OCI-LY7 (cell line): ENCODE data around the gene WWOX. TPM values are rescaled to one million over a fixed set of nuclear protein-coding genes. Genes with fewer than 3 reads are reported as not detected.

ENCODE experiments used
- BruUV-seq: library from RNA; stranded (reverse); fragments of 400-500 nt; replicated peaks from 2 replicates; lab custom pipeline; 2021; lab: Mats Ljungman, UMichigan
- CTCF ChIA-PET: fragments of 300-600 bp; sonication (Branson Sonifier 250); formaldehyde crosslinking; loops from one replicate; lab custom pipeline; 2022; ENCODE audit warnings: antibody characterized with exemption; ENCODE audit not compliant: unreplicated experiment; lab: Charles Lee
- POLR2A ChIA-PET: fragments of 300-600 bp; sonication (Branson Sonifier 250); formaldehyde crosslinking; loops from one replicate; lab custom pipeline; 2022; ENCODE audit warnings: antibody characterized with exemption; lab: Charles Lee
- DNase-seq: peaks from one replicate; pipeline ENCODE4 v3.0.0-alpha.2; 2015; ENCODE audit warnings: low spot score
- H2AFZ ChIP-seq: fragments of 200-600 bp; sonication (generic), shearing (Covaris generic); 2 replicates; pipeline ENCODE4 v1.6.1; 2014; ENCODE audit warnings: mild to moderate bottlenecking, antibody characterized with exemption, low read length, moderate library complexity
- H3K27ac ChIP-seq: fragments of 200-600 bp; sonication (generic); 2 replicates; pipeline ENCODE4 v1.5.1; 2014; ENCODE audit warnings: mixed run types, low read depth, mild to moderate bottlenecking, moderate library complexity, low read length, inconsistent platforms; ENCODE audit not compliant: poor library complexity, severe bottlenecking
- H3K36me3 ChIP-seq: fragments of 200-600 bp; sonication (generic); 2 replicates; pipeline ENCODE4 v1.6.1; 2014; ENCODE audit warnings: mild to moderate bottlenecking, antibody characterized with exemption, low read length, moderate library complexity, mixed read lengths; ENCODE audit not compliant: insufficient read depth
- H3K4me1 ChIP-seq: fragments of 200-600 bp; sonication (generic); 2 replicates; pipeline ENCODE4 v1.5.1; 2014; ENCODE audit warnings: mild to moderate bottlenecking, low read length; ENCODE audit not compliant: insufficient read depth, poor library complexity, severe bottlenecking
- H3K4me2 ChIP-seq: fragments of 200-600 bp; sonication (generic); 2 replicates; pipeline ENCODE4 v1.6.1; 2014; ENCODE audit warnings: mild to moderate bottlenecking, low read length
- H3K4me3 ChIP-seq: fragments of 200-600 bp; sonication (generic); 2 replicates; pipeline ENCODE4 v1.5.1; 2014; ENCODE audit warnings: mild to moderate bottlenecking, low read depth, low read length; ENCODE audit not compliant: poor library complexity, severe bottlenecking
- H3K79me2 ChIP-seq: fragments of 200-600 bp; sonication (generic); 2 replicates; pipeline ENCODE4 v1.6.1; 2016; ENCODE audit warnings: low read depth, mild to moderate bottlenecking, low read length, moderate library complexity, mixed read lengths; ENCODE audit not compliant: insufficient read depth
- H3K9me2 ChIP-seq: fragments of 200-600 bp; sonication (generic); 2 replicates; pipeline ENCODE4 v1.6.1; 2016; ENCODE audit warnings: mild to moderate bottlenecking, low read length, mixed read lengths; ENCODE audit not compliant: insufficient read depth
- H3K9me3 ChIP-seq: fragments of 200-600 bp; sonication (generic); 2 replicates; pipeline ENCODE4 v1.6.1; 2014; ENCODE audit warnings: mild to moderate bottlenecking, mixed run types, low read length, mixed read lengths
- H4K20me1 ChIP-seq: fragments of 200-600 bp; sonication (generic); 2 replicates; pipeline ENCODE4 v1.6.1; 2014; ENCODE audit warnings: mild to moderate bottlenecking, antibody characterized with exemption, low read length, moderate library complexity, mixed read lengths; ENCODE audit not compliant: insufficient read depth
- CTCF ChIP-seq: fragments of 200-600 bp; sonication (generic); conservative IDR thresholded peaks from 2 replicates; pipeline ENCODE4 v1.5.1; 2014; ENCODE audit warnings: mild to moderate bottlenecking, antibody characterized with exemption, low read length, moderate library complexity, mixed read lengths
- EZH2phosphoT487 ChIP-seq: fragments of 200-600 bp; sonication (generic); IDR thresholded peaks from 2 replicates; pipeline ENCODE4 v1.6.1; 2018; ENCODE audit warnings: low read depth, borderline replicate concordance, mild to moderate bottlenecking, mixed run types, antibody characterized with exemption, low read length, moderate library complexity, mixed read lengths
- intact Hi-C: fragments of 100-400 bp; cut with micrococcal nuclease; formaldehyde crosslinking; loops from one replicate; pipeline ENCODE4 v1.10.0; 2022; ENCODE audit not compliant: unreplicated experiment
- total RNA-seq, 2 experiments: library from RNA; depleted of rRNA in 1 of 2; stranded (reverse); fragments of >200 nt in 1 of 2; shearing (Covaris generic) in 1 of 2; gene quantifications; 2 replicates each; pipeline ENCODE4 v1.2.3, GENCODE V29; 2014 to 2022

WWOX gene
- total RNA-seq, 2 experiments from 2014 or later, result 40.2 to 47.6 TPM

GRCh38 chr16:78155791-78156345 lies 56.4 kb downstream of the WWOX start:
- TF ChIP-seq EZH2phosphoT487 (no peak), CTCF (no peak)
- no peak overlapping the region for H2AFZ ChIP-seq
- H3K36me3 ChIP-seq, result no peaks in the 10 kb centered on the region
- BruUV-seq, result no TSS peak
- intact Hi-C loops, result no loop called here
- no peak overlapping the region for H3K4me2 ChIP-seq
- no peak overlapping the region for H3K27ac ChIP-seq
- ChIA-PET CTCF (no interaction called here), POLR2A (interaction anchor here (0.8 kb wide), 1 partner anchor 524 kb away, joined by 3 read pairs; no protein-coding TSS in a partner anchor)
- H3K4me3 ChIP-seq, result no peak overlapping the region
- no peaks in the 10 kb centered on the region for H3K4me1 ChIP-seq
- no peaks in the 10 kb centered on the region for H3K79me2 ChIP-seq
- H4K20me1 ChIP-seq, result no peaks in the 10 kb centered on the region
- 0 out of 2 replicates have a peak, but pooled peaks cover 3% of the 10 kb centered on the region for H3K9me3 ChIP-seq
- no peaks in the 10 kb centered on the region for H3K9me2 ChIP-seq
- DNase-seq, result no peak

DNA sequence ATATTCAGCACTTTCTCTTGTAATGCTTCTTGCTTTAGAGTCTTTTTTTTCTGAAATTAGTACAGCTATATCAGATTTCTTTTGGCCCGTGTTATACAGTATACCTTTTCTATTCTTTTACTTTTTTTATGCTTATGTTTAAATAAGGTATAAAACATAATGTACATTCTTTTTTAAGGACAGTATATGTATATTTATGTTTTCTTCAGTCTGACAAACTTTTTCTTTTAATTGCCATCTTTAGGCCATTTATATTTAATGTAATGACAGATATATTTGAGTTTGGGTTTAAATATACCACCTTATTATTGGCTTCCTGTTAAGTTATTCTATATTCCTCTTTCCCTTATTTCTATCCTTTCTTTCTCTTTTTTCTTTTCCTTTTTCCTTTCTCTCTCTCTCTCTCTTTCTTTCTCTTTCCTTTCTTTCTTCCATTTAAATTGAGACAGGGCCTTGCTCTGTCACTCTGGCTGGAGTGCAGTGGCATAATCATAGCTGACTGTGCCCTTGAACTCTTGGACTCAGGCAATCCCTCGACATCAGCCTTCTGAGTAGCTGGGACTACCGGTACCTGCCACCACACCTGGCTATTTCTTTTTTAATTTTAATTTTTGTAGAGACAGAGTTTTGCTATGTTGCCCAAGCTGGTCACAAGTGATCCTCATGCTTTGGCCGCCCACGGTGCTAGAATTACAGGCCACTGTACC lies 61.7 kb downstream of the WWOX start:
- no peaks in the 10 kb centered on the region for H4K20me1 ChIP-seq
- no peaks in the 10 kb centered on the region for H3K79me2 ChIP-seq
- no peak overlapping the region for H2AFZ ChIP-seq
- no TSS peak for BruUV-seq
- intact Hi-C loops, result no loop called here
- no peaks in the 10 kb centered on the region for H3K9me2 ChIP-seq
- ChIA-PET CTCF (no interaction called here), POLR2A (no interaction called here)
- no peaks in the 10 kb centered on the region for H3K36me3 ChIP-seq
- 0 out of 2 replicates have a peak, but pooled peaks cover 4% of the 10 kb centered on the region for H3K9me3 ChIP-seq
- no peak overlapping the region for H3K4me3 ChIP-seq
- H3K4me1 ChIP-seq, result no peaks in the 10 kb centered on the region
- no peak overlapping the region for H3K4me2 ChIP-seq
- H3K27ac ChIP-seq, result no peak overlapping the region
- no peak for TF ChIP-seq EZH2phosphoT487
- TF ChIP-seq CTCF, result no peak
- no peak for DNase-seq
